ENCODE measurements around the gene UBIAD1.

The UBIAD1 gene

GRCh38 chr1:11321656-11322491, 48.9 kb downstream of the UBIAD1 start:
- no peak for DNase-seq (ENCODE audit: low read depth)
- H3K4me3 ChIP-seq (ENCODE audit: low read depth, low read length): no peak overlapping the region
- no peak for TF ChIP-seq CTCF (IDR thresholded peaks at IDR 0.05; ENCODE audit: low read depth, low read length, missing control alignments)
- in situ Hi-C loops (cut with HindIII; ENCODE audit: low sequenced_read_pairs): no loop called here

DNA sequence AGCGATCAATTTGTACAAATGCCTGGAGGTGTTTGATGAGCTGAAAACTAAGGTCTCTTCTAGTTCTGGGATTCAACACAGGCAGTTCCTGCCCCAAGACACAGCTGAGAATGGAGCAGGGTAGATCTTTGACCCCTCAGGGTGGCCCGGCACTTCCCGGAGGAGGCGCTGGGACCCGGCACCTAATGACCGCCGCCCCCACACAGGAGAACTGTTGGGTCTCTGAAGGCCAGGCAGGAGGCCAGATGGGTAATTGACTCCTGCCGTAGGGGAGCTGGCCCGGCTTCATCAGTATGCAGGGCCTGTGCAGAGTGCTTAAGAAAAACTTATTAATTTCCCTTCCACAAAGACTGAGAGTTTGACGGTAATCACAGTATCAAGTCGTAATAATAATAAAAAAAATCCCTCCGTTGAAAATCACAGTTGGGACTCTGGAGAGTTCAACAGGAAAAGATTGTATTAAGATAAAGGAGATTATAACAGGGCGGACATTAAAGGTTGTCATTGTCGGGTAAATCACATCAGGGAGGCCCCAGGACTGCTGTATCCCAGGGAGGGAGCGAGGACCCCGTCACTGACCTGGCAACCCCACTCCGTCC, 51.7 kb downstream of the UBIAD1 start:
- no peak for TF ChIP-seq CTCF (IDR thresholded peaks at IDR 0.05; ENCODE audit: low read depth, low read length, missing control alignments)
- H3K4me3 ChIP-seq (ENCODE audit: low read depth, low read length): no peak overlapping the region
- in situ Hi-C loops (cut with HindIII; ENCODE audit: low sequenced_read_pairs): no loop called here
- DNase-seq (ENCODE audit: low read depth): no peak

GRCh38 chr1:11326070-11326469, 53.1 kb downstream of the UBIAD1 start:
- no peak for TF ChIP-seq CTCF (IDR thresholded peaks at IDR 0.05; ENCODE audit: low read depth, low read length, missing control alignments)
- DNase-seq (ENCODE audit: low read depth): no peak
- in situ Hi-C loops (cut with HindIII; ENCODE audit: low sequenced_read_pairs): no loop called here
- H3K4me3 ChIP-seq (ENCODE audit: low read depth, low read length): no peak overlapping the region

DNA sequence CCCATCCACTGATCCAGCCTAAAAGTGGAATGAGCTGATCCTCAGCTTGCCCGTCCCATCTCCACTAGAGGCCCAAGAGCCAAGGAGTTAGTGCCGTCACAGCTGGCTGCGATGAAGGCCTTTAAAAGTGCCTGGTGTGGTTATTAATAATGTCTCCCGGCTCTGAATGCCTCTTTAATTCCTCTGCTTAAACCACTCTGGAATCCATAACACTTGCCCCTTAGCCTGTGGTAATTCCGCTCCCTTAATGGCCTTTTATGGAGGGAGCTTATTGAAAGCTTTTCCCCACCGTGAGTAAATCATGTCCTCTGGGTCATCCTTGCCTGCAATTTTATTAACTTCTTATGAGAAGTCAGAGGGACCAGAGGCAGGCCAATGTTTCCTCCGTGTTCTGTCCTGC, 55.4 kb downstream of the UBIAD1 start:
- TF ChIP-seq CTCF (IDR thresholded peaks at IDR 0.05; ENCODE audit: low read depth, low read length, missing control alignments): no peak
- DNase-seq (ENCODE audit: low read depth): no peak
- H3K4me3 ChIP-seq (ENCODE audit: low read depth, low read length): no peak overlapping the region
- in situ Hi-C loops (cut with HindIII; ENCODE audit: low sequenced_read_pairs): no loop called here

- DNase-seq (ENCODE audit: low read depth): no peak
- in situ Hi-C loops (cut with HindIII; ENCODE audit: low sequenced_read_pairs): no loop called here
- H3K4me3 ChIP-seq (ENCODE audit: low read depth, low read length): no peak overlapping the region
- no peak for TF ChIP-seq CTCF (IDR thresholded peaks at IDR 0.05; ENCODE audit: low read depth, low read length, missing control alignments)
Measured at GRCh38 chr1:11330411-11330810, 57.4 kb downstream of the UBIAD1 start.

- in situ Hi-C loops (cut with HindIII; ENCODE audit: low sequenced_read_pairs): no loop called here
- TF ChIP-seq CTCF (IDR thresholded peaks at IDR 0.05; ENCODE audit: low read depth, low read length, missing control alignments): no peak
- no peak for DNase-seq (ENCODE audit: low read depth)
- no peak overlapping the region for H3K4me3 ChIP-seq (ENCODE audit: low read depth, low read length)
Measured at GRCh38 chr1:11331036-11331944, 58.3 kb downstream of the UBIAD1 start.

Data from astrocyte of the cerebellum (primary cell).